ENCODE data around the gene TADA2B. TPM values are rescaled to one million over a fixed set of nuclear protein-coding genes. Genes with fewer than 3 reads are reported as not detected.

The TADA2B gene
- total and polyA plus RNA-seq, 9 of the 15 experiments (the other 6 are each of a cell fraction or from before 2014, with no cell fraction given), result 0.55 to 12.2 (median 7.5) TPM

DNA sequence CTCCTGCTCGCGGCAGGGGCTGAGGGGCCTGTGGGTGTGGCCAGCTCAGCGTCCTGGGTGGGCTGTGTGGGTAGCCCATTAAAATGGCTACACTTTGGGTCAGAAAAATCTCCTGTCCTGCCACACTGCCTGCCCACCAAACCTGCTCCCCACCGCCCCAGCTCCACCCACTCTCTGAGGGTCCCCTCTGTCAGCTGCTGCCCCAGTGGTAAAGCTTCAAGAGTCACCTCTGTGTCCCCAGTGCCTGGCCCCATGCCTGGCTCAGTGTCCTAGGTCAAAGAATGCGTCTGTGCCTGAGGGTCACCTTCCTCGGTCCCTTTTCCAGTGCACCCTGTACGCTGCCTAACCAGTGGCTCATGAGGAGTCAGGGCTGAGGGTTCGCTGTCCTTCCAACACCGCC, 24.9 kb upstream of the TADA2B start:
- Histone ChIP-seq H3K79me2 (ENCODE audit: control insufficient read depth, insufficient read depth, low read length) (0 out of 3 replicates have a peak, but pooled peaks cover 3% of the 10 kb centered on the region), H3K9me3 (replicated peaks; ENCODE audit: control insufficient read depth, insufficient read depth, low read depth, low read length) (no peaks in the 10 kb centered on the region), H3K4me1 (replicated peaks in 1 of 2; ENCODE audit: control insufficient read depth in 2 of 2, insufficient read depth in 2 of 2, low read length in 2 of 2) (peaks cover 13 to 29% of the 10 kb centered on the region in 2 experiments; a peak in 4 of 5 replicates), H3K9me1 (ENCODE audit: control insufficient read depth, insufficient read depth, low read length) (peaks cover 11% of the 10 kb centered on the region), H3K27me3 (ENCODE audit: control insufficient read depth in 2 of 2, insufficient read depth in 2 of 2, low read length in 2 of 2) (no peaks in the 10 kb centered on the region), H3K27ac (ENCODE audit: extremely low read depth, low read depth, low read length) (no peak overlapping the region), H2AFZ (ENCODE audit: low read depth, low read length) (no peak overlapping the region), H3K4me3 (no peak overlapping the region), H3K36me3 (ENCODE audit: control insufficient read depth, insufficient read depth, low read length) (peaks cover 95% of the 10 kb centered on the region), H3K4me2 (ENCODE audit: insufficient read depth, low read length) (no peak overlapping the region), H3K9ac (ENCODE audit: insufficient read depth in 1 of 2, low read depth in 2 of 2, low read length in 2 of 2) (peak overlapping the region in 1 of 2 experiments; percentile 61; a peak in 2 of 4 replicates), H4K20me1 (replicated peaks; ENCODE audit: control insufficient read depth, insufficient read depth, low read length) (0 out of 2 replicates have a peak, but pooled peaks cover 3% of the 10 kb centered on the region)
- intact Hi-C loops (cut with micrococcal nuclease), result no loop called here
- 89% methylated on average over 8 of the region's 9 CpGs for WGBS (ENCODE audit: insufficient coverage, low coverage, missing lambda C conversion rate)
- POLR2A ChIA-PET, result interaction anchor here (0.6 to 1.5 kb wide), 4 partner anchors 12 to 483 kb away, joined by 3 to 4 read pairs (median 4); no protein-coding TSS in a partner anchor
- in situ Hi-C loops (cut with MboI), result no loop called here
- ATAC-seq, result no peak
- BruUV-seq (replicated peaks), result no TSS peak
- no peak for FAIRE-seq
- TF ChIP-seq RBM22 (IDR thresholded peaks at IDR 0.05; ENCODE audit: low read depth, low read length, poor library complexity, severe bottlenecking) (peak; percentile 53), ZFP36 (IDR thresholded peaks at IDR 0.05; ENCODE audit: low read depth, low read length, partially characterized antibody) (no peak)
- CTCF ChIA-PET (ENCODE audit: low intra/inter-chr PET ratio), result no interaction called here
- no peak for DNase-seq (ENCODE audit: extremely low read depth in 1 of 4, low spot score in 3 of 4)

DNA sequence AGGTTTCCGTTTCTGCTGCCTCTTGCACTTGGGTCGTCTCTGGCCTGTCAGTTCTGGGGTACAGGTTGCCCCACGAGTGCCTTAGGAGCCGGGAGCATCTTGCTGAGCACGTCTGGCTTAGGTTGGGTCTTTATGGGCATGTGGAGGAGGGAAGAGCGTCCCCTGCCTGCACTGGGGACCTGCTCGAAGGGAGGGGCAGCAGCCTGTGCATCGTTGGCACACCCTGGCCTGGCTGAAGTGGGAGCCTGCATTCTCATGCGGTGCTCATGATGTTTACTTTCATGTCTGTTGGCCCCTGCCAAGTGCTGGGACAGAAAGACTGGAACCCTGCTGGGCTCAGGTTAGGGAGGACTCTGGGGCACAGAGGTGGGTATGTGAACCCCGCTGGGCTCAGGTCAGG, 23.8 kb upstream of the TADA2B start:
- TF ChIP-seq POLR2G (IDR thresholded peaks at IDR 0.05; ENCODE audit: low read depth, low read length) (0 out of 2 replicates have a peak, but pooled peaks have one; percentile 14), ZNF224 (CRISPR knock-in tag; IDR thresholded peaks at IDR 0.05) (no peak), SAFB2 (IDR thresholded peaks at IDR 0.05; ENCODE audit: borderline replicate concordance, low read depth, low read length, severe bottlenecking) (no peak)
- FAIRE-seq, result no peak
- ATAC-seq, result no peak
- Histone ChIP-seq H4K20me1 (replicated peaks; ENCODE audit: control insufficient read depth, insufficient read depth, low read length) (peaks cover 3% of the 10 kb centered on the region; the same call in 1 of the 2 replicates), H3K9me3 (replicated peaks; ENCODE audit: control insufficient read depth, insufficient read depth, low read depth, low read length) (no peaks in the 10 kb centered on the region), H3K79me2 (ENCODE audit: control insufficient read depth, insufficient read depth, low read length) (0 out of 3 replicates have a peak, but pooled peaks cover 3% of the 10 kb centered on the region), H3K9ac (ENCODE audit: insufficient read depth in 1 of 2, low read depth in 2 of 2, low read length in 2 of 2) (peak overlapping the region in 1 of 2 experiments; percentile 67; a peak in 2 of 4 replicates), H3K36me3 (ENCODE audit: control insufficient read depth, insufficient read depth, low read length) (peaks cover 95% of the 10 kb centered on the region), H3K4me2 (ENCODE audit: insufficient read depth, low read length) (no peak overlapping the region), H3K4me3 (no peak overlapping the region), H3K27ac (ENCODE audit: extremely low read depth, low read depth, low read length) (no peak overlapping the region), H3K9me1 (ENCODE audit: control insufficient read depth, insufficient read depth, low read length) (peaks cover 11% of the 10 kb centered on the region), H2AFZ (ENCODE audit: low read depth, low read length) (no peak overlapping the region), H3K27me3 (ENCODE audit: control insufficient read depth in 2 of 2, insufficient read depth in 2 of 2, low read length in 2 of 2) (no peaks in the 10 kb centered on the region), H3K4me1 (replicated peaks in 1 of 2; ENCODE audit: control insufficient read depth in 2 of 2, insufficient read depth in 2 of 2, low read length in 2 of 2) (peaks cover 13 to 29% of the 10 kb centered on the region in 2 experiments; a peak in 4 of 5 replicates)
- ChIA-PET POLR2A (interaction anchor here (1.2 to 1.5 kb wide), 2 partner anchors 11 to 21 kb away, joined by 3 to 4 read pairs; no protein-coding TSS in a partner anchor), CTCF (ENCODE audit: low intra/inter-chr PET ratio) (no interaction called here)
- DNase-seq (ENCODE audit: extremely low read depth in 1 of 4, low spot score in 3 of 4), result no peak
- WGBS (ENCODE audit: insufficient coverage, low coverage, missing lambda C conversion rate), result 94% methylated on average over 9 of the region's 10 CpGs
- in situ Hi-C loops (cut with MboI), result no loop called here
- intact Hi-C loops (cut with micrococcal nuclease), result no loop called here
- BruUV-seq (replicated peaks), result no TSS peak

Data from K562 (cell line).